Nephron progenitor cell (in vitro differentiated cells): ENCODE measurements around the gene MAPK8IP3.

ENCODE experiments used
- DNase-seq: peaks from one replicate; pipeline ENCODE4 v3.0.0; 2021
- H3K27ac Mint-ChIP-seq: 2 replicates; pipeline ENCODE4 v1.8.0; 2021; ENCODE audit warnings: mild to moderate bottlenecking, moderate library complexity, mixed read lengths
- H3K27me3 Mint-ChIP-seq: 2 replicates; pipeline ENCODE4 v1.8.0; 2021; ENCODE audit warnings: mild to moderate bottlenecking, low read depth, mixed read lengths; ENCODE audit not compliant: poor library complexity
- H3K36me3 Mint-ChIP-seq: 2 replicates; pipeline ENCODE4 v1.8.0; 2021; ENCODE audit warnings: low read depth, mixed read lengths
- H3K4me1 Mint-ChIP-seq: 2 replicates; pipeline ENCODE4 v1.8.0; 2021; ENCODE audit warnings: mixed read lengths
- H3K4me3 Mint-ChIP-seq: 2 replicates; pipeline ENCODE4 v1.8.0; 2021; ENCODE audit warnings: mild to moderate bottlenecking, moderate library complexity, mixed read lengths
- H3K9me3 Mint-ChIP-seq: 2 replicates; pipeline ENCODE4 v1.8.0; 2021; ENCODE audit warnings: mild to moderate bottlenecking, moderate library complexity, mixed read lengths
- CTCF ChIP-seq: fragments of 200-600 bp; sonication (generic); IDR thresholded peaks from 2 replicates; pipeline ENCODE4 v1.5.0; 2021; ENCODE audit warnings: antibody characterized with exemption

The MAPK8IP3 gene

GRCh38 chr16:1669698-1670097 is 36.3 kb upstream of the MAPK8IP3 start:
- Mint-ChIP-seq H3K4me1 (no peaks in the 10 kb centered on the region), H3K36me3 (peaks cover 65% of the 10 kb centered on the region), H3K4me3 (no peak overlapping the region), H3K9me3 (no peaks in the 10 kb centered on the region), H3K27ac (no peak overlapping the region), H3K27me3 (no peaks in the 10 kb centered on the region)
- no peak for TF ChIP-seq CTCF
- DNase-seq = no peak

GRCh38 chr16:1670371-1670770 is 35.6 kb upstream of the MAPK8IP3 start:
- peaks cover 66% of the 10 kb centered on the region for H3K36me3 Mint-ChIP-seq
- TF ChIP-seq CTCF = no peak

GRCh38 chr16:1670866-1671265 is 35.1 kb upstream of the MAPK8IP3 start:
- Mint-ChIP-seq H3K4me3 (no peak overlapping the region), H3K27ac (no peak overlapping the region), H3K4me1 (no peaks in the 10 kb centered on the region), H3K36me3 (peaks cover 66% of the 10 kb centered on the region), H3K9me3 (no peaks in the 10 kb centered on the region), H3K27me3 (no peaks in the 10 kb centered on the region)
- TF ChIP-seq CTCF = no peak
- no peak for DNase-seq

More at GRCh38 chr16:1670371-1670770, 35.6 kb upstream of the MAPK8IP3 start:
- H3K4me1 Mint-ChIP-seq = no peaks in the 10 kb centered on the region
- H3K27me3 Mint-ChIP-seq = no peaks in the 10 kb centered on the region
- H3K4me3 Mint-ChIP-seq = no peak overlapping the region
- DNase-seq = no peak
- no peak overlapping the region for H3K27ac Mint-ChIP-seq
- H3K9me3 Mint-ChIP-seq = no peaks in the 10 kb centered on the region

GRCh38 chr16:1673424-1674151 is 32.4 kb upstream of the MAPK8IP3 start:
- H3K4me3 Mint-ChIP-seq = no peak overlapping the region
- peaks cover 58% of the 10 kb centered on the region for H3K36me3 Mint-ChIP-seq
- no peak for DNase-seq
- no peak overlapping the region for H3K27ac Mint-ChIP-seq
- no peaks in the 10 kb centered on the region for H3K9me3 Mint-ChIP-seq
- H3K27me3 Mint-ChIP-seq = no peaks in the 10 kb centered on the region
- H3K4me1 Mint-ChIP-seq = peaks cover 13% of the 10 kb centered on the region
- no peak for TF ChIP-seq CTCF

- H3K27ac Mint-ChIP-seq = peak overlapping the region; percentile 68
Measured at GRCh38 chr16:1674306-1674705, 31.7 kb upstream of the MAPK8IP3 start.

More at GRCh38 chr16:1674306-1674705, 31.7 kb upstream of the MAPK8IP3 start:
- H3K9me3 Mint-ChIP-seq = no peaks in the 10 kb centered on the region
- no peak overlapping the region for H3K4me3 Mint-ChIP-seq
- H3K4me1 Mint-ChIP-seq = peaks cover 20% of the 10 kb centered on the region
- no peak for TF ChIP-seq CTCF
- no peaks in the 10 kb centered on the region for H3K27me3 Mint-ChIP-seq
- H3K36me3 Mint-ChIP-seq = peaks cover 53% of the 10 kb centered on the region
- DNase-seq = no peak
